ENCODE data around the gene STAG1. TPM values are rescaled to one million over a fixed set of nuclear protein-coding genes. Genes with fewer than 3 reads are reported as not detected.

Gene STAG1
- total RNA-seq, 1 donor from 2014 or later = 24.1 TPM

GRCh38 chr3:136604961-136605360 lies 147.2 kb downstream of the STAG1 start:
- Histone ChIP-seq H4K20me1 (ENCODE audit: insufficient read depth, low read length) (peaks cover 17% of the 10 kb centered on the region), H3K27me3 (ENCODE audit: insufficient read depth, low read length) (no peaks in the 10 kb centered on the region), H3K27ac (ENCODE audit: low read depth, low read length) (no peak overlapping the region), H3K9me3 (ENCODE audit: insufficient read depth, low read depth, low read length) (no peaks in the 10 kb centered on the region), H3K4me2 (ENCODE audit: low read length) (no peak overlapping the region), H2AFZ (ENCODE audit: low read depth, low read length) (no peak overlapping the region), H3K36me3 (ENCODE audit: insufficient read depth, low read length) (no peaks in the 10 kb centered on the region), H3K9ac (ENCODE audit: low read length) (no peak overlapping the region), H3K79me2 (ENCODE audit: insufficient read depth, low read length) (peaks cover 3% of the 10 kb centered on the region), H3K4me3 (ENCODE audit: insufficient read depth, low read depth, low read length) (no peak overlapping the region), H3K4me1 (ENCODE audit: insufficient read depth, low read length) (no peaks in the 10 kb centered on the region)
- peaks cover 5% of the 10 kb centered on the region for H3K4me1 Mint-ChIP-seq (ENCODE audit: low read depth, unreplicated experiment)
- no peak overlapping the region for H3K4me3 Mint-ChIP-seq (ENCODE audit: unreplicated experiment)
- peaks cover 5% of the 10 kb centered on the region for H3K36me3 Mint-ChIP-seq (ENCODE audit: low read depth, unreplicated experiment)
- FAIRE-seq (no peak), DNase-seq (ENCODE audit: low read depth) (peak; percentile 34)
- TF ChIP-seq EZH2 (IDR thresholded peaks at IDR 0.05; ENCODE audit: insufficient read depth, low read length) (no peak), CTCF (IDR thresholded peaks at IDR 0.05; ENCODE audit: insufficient read depth, low read depth, low read length) (no peak)
- H3K27me3 Mint-ChIP-seq (ENCODE audit: low read depth, unreplicated experiment) = no peaks in the 10 kb centered on the region
- H3K9me3 Mint-ChIP-seq (ENCODE audit: unreplicated experiment) = no peaks in the 10 kb centered on the region
- H3K27ac Mint-ChIP-seq (ENCODE audit: unreplicated experiment) = no peak overlapping the region

GRCh38 chr3:136602818-136603217 lies 149.4 kb downstream of the STAG1 start:
- Histone ChIP-seq H3K27me3 (ENCODE audit: insufficient read depth, low read length) (no peaks in the 10 kb centered on the region), H3K27ac (ENCODE audit: low read depth, low read length) (no peak overlapping the region), H3K9me3 (ENCODE audit: insufficient read depth, low read depth, low read length) (no peaks in the 10 kb centered on the region), H2AFZ (ENCODE audit: low read depth, low read length) (no peak overlapping the region), H3K4me3 (ENCODE audit: insufficient read depth, low read depth, low read length) (no peak overlapping the region), H3K4me2 (ENCODE audit: low read length) (no peak overlapping the region), H3K9ac (ENCODE audit: low read length) (no peak overlapping the region), H3K4me1 (ENCODE audit: insufficient read depth, low read length) (no peaks in the 10 kb centered on the region), H3K36me3 (ENCODE audit: insufficient read depth, low read length) (no peaks in the 10 kb centered on the region), H3K79me2 (ENCODE audit: insufficient read depth, low read length) (peaks cover 3% of the 10 kb centered on the region), H4K20me1 (ENCODE audit: insufficient read depth, low read length) (peaks cover 11% of the 10 kb centered on the region)
- Mint-ChIP-seq H3K27ac (ENCODE audit: unreplicated experiment) (no peak overlapping the region), H3K27me3 (ENCODE audit: low read depth, unreplicated experiment) (no peaks in the 10 kb centered on the region), H3K4me3 (ENCODE audit: unreplicated experiment) (no peak overlapping the region), H3K9me3 (ENCODE audit: unreplicated experiment) (no peaks in the 10 kb centered on the region), H3K36me3 (ENCODE audit: low read depth, unreplicated experiment) (peaks cover 2% of the 10 kb centered on the region), H3K4me1 (ENCODE audit: low read depth, unreplicated experiment) (peaks cover 5% of the 10 kb centered on the region)
- FAIRE-seq (no peak), DNase-seq (ENCODE audit: low read depth) (no peak)
- TF ChIP-seq EZH2 (IDR thresholded peaks at IDR 0.05; ENCODE audit: insufficient read depth, low read length) = no peak

- Mint-ChIP-seq H3K9me3 (ENCODE audit: unreplicated experiment) (no peaks in the 10 kb centered on the region), H3K36me3 (ENCODE audit: low read depth, unreplicated experiment) (peaks cover 1% of the 10 kb centered on the region), H3K4me1 (ENCODE audit: low read depth, unreplicated experiment) (peaks cover 8% of the 10 kb centered on the region), H3K27me3 (ENCODE audit: low read depth, unreplicated experiment) (no peaks in the 10 kb centered on the region), H3K4me3 (ENCODE audit: unreplicated experiment) (no peak overlapping the region), H3K27ac (ENCODE audit: unreplicated experiment) (no peak overlapping the region)
- no peaks in the 10 kb centered on the region for H3K4me1 ChIP-seq (ENCODE audit: insufficient read depth, low read length)
- no peaks in the 10 kb centered on the region for H3K27me3 ChIP-seq (ENCODE audit: insufficient read depth, low read length)
- no peak overlapping the region for H3K4me3 ChIP-seq (ENCODE audit: insufficient read depth, low read depth, low read length)
- DNase-seq (ENCODE audit: low read depth) = no peak
- H3K9me3 ChIP-seq (ENCODE audit: insufficient read depth, low read depth, low read length) = no peaks in the 10 kb centered on the region
- H4K20me1 ChIP-seq (ENCODE audit: insufficient read depth, low read length) = no peaks in the 10 kb centered on the region
- no peaks in the 10 kb centered on the region for H3K36me3 ChIP-seq (ENCODE audit: insufficient read depth, low read length)
- H3K27ac ChIP-seq (ENCODE audit: low read depth, low read length) = no peak overlapping the region
- H3K9ac ChIP-seq (ENCODE audit: low read length) = no peak overlapping the region
- H3K79me2 ChIP-seq (ENCODE audit: insufficient read depth, low read length) = peaks cover 7% of the 10 kb centered on the region
- H2AFZ ChIP-seq (ENCODE audit: low read depth, low read length) = no peak overlapping the region
- no peak overlapping the region for H3K4me2 ChIP-seq (ENCODE audit: low read length)
- FAIRE-seq = no peak
- TF ChIP-seq CTCF (IDR thresholded peaks at IDR 0.05; ENCODE audit: insufficient read depth, low read depth, low read length) = no peak
- TF ChIP-seq EZH2 (IDR thresholded peaks at IDR 0.05; ENCODE audit: insufficient read depth, low read length) = no peak
These were observed 156.1 kb downstream of the STAG1 start for GRCh38 chr3:136595913-136596697.

All from astrocyte (in vitro differentiated cells and primary cell).